A549 (cell line): ENCODE data around the gene TCF12.

ENCODE experiments used
- CBX8 ChIP-seq: fragments of 200-600 bp; sonication (generic); IDR thresholded peaks from 2 replicates; pipeline ENCODE4 v1.6.1; 2016
- CTCF ChIP-seq: fragments of >200 bp; sonication (Bioruptor Twin); formaldehyde crosslinking; IDR thresholded peaks from 3 replicates; pipeline ENCODE4 v1.5.1; 2016
- ELK1 ChIP-seq: fragments of 150-350 bp; IDR thresholded peaks from 2 replicates; pipeline ENCODE4 v1.6.1; 2014; ENCODE audit warnings: low read depth, mild to moderate bottlenecking, low read length
- EP300 ChIP-seq, 2 experiments: fragments of >200 bp; sonication (Bioruptor Twin); formaldehyde crosslinking; IDR thresholded peaks; 2 replicates in 1 of 2; 3 replicates in 1 of 2; pipeline ENCODE4 v1.6.1; 2016 to 2017
- HES2 ChIP-seq: fragments of >200 bp; sonication (Bioruptor Twin); formaldehyde crosslinking; IDR thresholded peaks from 2 replicates; pipeline ENCODE4 v1.6.1; 2016
- JUN ChIP-seq, 2 experiments: fragments of >200 bp; sonication (Bioruptor Twin); formaldehyde crosslinking; IDR thresholded peaks; 2 replicates in 1 of 2; 3 replicates in 1 of 2; pipeline ENCODE4 v1.6.1; 2016 to 2017
- MAFK ChIP-seq: fragments of 450-650 bp; IDR thresholded peaks from 2 replicates; pipeline ENCODE4 v1.6.1; 2014; ENCODE audit not compliant: partially characterized antibody
- MYC ChIP-seq: IDR thresholded peaks from 2 replicates; pipeline ENCODE4 v1.6.1; 2012; ENCODE audit warnings: mild to moderate bottlenecking, inconsistent platforms, low read length, improper control_type of control experiment, borderline replicate concordance
- NR3C1 ChIP-seq: fragments of >200 bp; sonication (Bioruptor Twin); formaldehyde crosslinking; IDR thresholded peaks from 3 replicates; pipeline ENCODE4 v1.6.1; 2017
- POLR2A ChIP-seq: IDR thresholded peaks from 2 replicates; pipeline ENCODE4 v1.6.1; 2012; ENCODE audit warnings: mild to moderate bottlenecking, low read length
- RAD21 ChIP-seq, 2 experiments: fragments of >200 bp in 1 of 2; sonication (Bioruptor Twin) in 1 of 2; formaldehyde crosslinking in 1 of 2; IDR thresholded peaks in 1 of 2; conservative IDR thresholded peaks in 1 of 2; 2 replicates in 1 of 2; 3 replicates in 1 of 2; pipeline ENCODE4 v1.6.1; 2012 to 2018; ENCODE audit warnings: inconsistent platforms in 1 of 2
- SREBF2 ChIP-seq: fragments of 450-650 bp; IDR thresholded peaks from 2 replicates; pipeline ENCODE4 v1.6.1; 2014; ENCODE audit warnings: mild to moderate bottlenecking, moderate library complexity

- no peak for TF ChIP-seq MYC
- no peak for TF ChIP-seq ELK1
- TF ChIP-seq JUN (IDR thresholded peaks at IDR 0.05), result no peak
- no peak for TF ChIP-seq SREBF2
- TF ChIP-seq POLR2A, result no peak
- TF ChIP-seq EP300 (IDR thresholded peaks at IDR 0.05), result no peak
- no peak for TF ChIP-seq HES2
- TF ChIP-seq CTCF, result no peak
- TF ChIP-seq RAD21 (conservative IDR thresholded peaks at IDR 0.05 in 1 of 2, IDR thresholded peaks at IDR 0.05 in 1 of 2), result no peak
- no peak for TF ChIP-seq NR3C1
- no peak for TF ChIP-seq CBX8
- TF ChIP-seq MAFK, result peak; percentile 62
Observed at GRCh38 chr15:56933811-56934210, 15.4 kb downstream of the TCF12 start.
